NK-92 (cell line): ENCODE results near the gene C5orf24.
"Not testable (repeated sequence)": the region's sequence is repeated elsewhere in the genome, so short reads cannot be mapped to it uniquely, and the experiment has no call there.

Experiments
- DNase-seq: peaks from one replicate; lab custom pipeline; 2025; ENCODE audit not compliant: unreplicated experiment; lab: John Stamatoyannopoulos, UW

Gene C5orf24

GRCh38 chr5:134845852-134846640, at the start of gene C5orf24:
Gene C5orf24 (plus strand): TSS chr5:134845968. CDS start chr5:134854901, 8,933 bp downstream.
- no peak for DNase-seq

- DNase-seq = no peak
Measured at GRCh38 chr5:134798468-134798867, 47.3 kb upstream of the C5orf24 start.

DNA sequence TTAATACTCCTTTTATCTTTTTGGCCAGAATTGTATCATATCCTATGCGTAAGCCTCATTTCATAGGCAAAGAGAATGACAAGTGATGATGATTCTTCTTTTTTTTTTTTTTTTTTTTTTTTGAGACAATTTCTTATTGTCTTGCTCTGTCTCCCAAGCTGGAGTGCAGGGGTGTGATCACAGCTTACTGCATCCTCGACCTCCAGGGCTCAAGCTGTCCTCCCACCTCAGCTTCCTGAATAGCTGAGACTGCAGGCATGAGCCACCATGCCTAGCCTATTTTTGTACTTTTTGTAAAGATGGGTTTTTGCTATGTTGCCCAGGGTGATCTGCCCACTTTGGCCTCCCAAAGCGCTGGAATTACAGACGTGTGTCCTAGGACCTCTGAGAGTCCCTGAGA, 41.9 kb upstream of the C5orf24 start:
- DNase-seq = no peak

DNA sequence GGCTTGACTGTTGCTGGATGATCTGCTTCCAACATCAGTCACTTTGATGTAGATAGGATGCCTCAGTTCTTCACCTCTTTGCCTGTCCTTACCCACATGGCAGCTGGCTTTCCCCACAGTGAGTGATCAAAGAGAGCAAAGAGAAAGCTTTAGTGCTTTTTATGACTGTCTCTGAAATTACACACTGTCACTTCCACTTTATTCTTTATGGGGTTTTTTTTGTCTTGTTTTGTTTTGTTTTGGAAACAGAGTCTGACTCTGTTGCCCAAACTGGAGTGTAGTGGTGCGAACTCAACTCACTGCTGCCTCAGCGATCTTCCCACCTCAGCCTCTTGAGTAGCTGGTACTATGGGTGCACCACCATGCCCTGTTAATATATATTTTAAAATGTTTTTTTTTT, 32.4 kb upstream of the C5orf24 start:
- no peak for DNase-seq

DNA sequence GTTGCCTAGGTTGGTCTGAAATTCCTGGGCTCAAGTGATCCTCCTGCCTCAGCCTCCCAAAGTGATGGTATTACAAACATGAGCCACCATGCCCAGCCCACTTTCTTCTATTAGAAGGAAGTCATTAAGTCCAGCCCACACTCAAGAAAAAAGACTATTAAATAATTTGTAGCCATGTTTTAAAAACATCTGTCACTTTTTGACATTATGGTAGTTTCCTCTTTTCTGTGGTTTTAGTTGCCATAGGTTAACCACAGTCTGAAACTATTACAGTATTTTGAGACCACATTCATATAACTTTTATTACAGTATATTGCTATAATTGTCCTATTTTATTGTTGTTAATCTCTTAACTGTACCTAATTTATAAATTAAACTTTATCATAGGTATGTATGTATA, 31.9 kb upstream of the C5orf24 start:
- DNase-seq = no peak

DNA sequence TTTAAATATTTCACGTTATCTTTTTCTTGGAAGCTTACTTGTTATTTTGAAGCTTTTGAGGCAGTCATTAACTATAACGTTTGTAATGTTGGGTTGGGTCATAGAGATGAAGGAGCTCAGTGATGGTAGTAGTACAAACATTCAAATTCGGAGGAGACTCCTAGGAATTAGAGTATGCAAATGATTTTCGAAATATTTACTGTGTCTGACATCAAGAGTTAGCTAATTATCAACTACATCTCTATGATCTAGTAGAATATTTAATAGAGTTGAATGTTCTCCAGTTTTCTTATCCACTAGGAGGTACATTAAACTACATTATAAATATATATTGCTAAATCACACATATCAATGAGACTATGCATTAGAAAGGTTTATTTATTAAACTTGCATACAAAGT, 28.8 kb upstream of the C5orf24 start:
- no peak for DNase-seq

- no peak for DNase-seq
Measured at GRCh38 chr5:134818776-134819175, 27.0 kb upstream of the C5orf24 start.

- no peak for DNase-seq
Measured at GRCh38 chr5:134819407-134819963, 26.3 kb upstream of the C5orf24 start.

DNA sequence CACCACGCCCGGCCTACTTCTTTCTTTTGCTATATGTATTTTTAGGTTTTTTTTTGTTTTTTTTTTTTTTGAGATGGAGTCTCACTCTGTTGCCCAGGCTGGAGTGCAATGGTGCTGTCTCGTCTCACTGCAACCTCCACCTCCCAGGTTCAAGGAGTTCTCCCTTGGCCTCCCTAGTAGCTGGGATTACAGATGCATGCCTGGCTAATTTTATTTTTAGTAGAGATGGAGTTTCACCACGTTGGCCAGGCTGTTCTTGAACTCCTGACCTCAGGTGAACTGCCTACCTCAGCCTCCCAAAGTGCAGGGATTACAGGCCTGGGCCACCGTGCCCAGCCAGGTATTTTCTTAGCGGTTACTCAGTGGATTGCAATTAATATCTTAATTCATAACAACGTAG, 23.9 kb upstream of the C5orf24 start:
- DNase-seq = no peak

DNA sequence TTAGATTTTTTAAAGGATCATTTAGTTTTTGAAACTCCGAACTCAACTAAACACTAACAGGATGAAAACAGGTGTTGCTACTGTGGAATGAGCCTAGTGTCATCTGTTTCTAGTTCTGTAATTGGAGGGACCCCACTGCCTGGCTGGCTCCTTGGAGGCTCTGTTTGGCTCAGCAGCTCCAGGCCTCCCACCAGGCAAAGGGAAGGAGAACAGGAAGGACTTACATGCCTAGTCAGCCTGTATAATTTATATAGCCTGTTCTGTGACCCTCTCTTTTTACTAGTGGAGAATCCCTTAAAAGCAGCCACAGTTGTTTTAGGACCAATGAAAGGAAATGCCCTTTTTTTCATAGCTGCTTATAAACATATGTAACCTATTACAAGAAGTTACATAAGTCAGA, 21.1 kb upstream of the C5orf24 start:
- DNase-seq = no peak

DNA sequence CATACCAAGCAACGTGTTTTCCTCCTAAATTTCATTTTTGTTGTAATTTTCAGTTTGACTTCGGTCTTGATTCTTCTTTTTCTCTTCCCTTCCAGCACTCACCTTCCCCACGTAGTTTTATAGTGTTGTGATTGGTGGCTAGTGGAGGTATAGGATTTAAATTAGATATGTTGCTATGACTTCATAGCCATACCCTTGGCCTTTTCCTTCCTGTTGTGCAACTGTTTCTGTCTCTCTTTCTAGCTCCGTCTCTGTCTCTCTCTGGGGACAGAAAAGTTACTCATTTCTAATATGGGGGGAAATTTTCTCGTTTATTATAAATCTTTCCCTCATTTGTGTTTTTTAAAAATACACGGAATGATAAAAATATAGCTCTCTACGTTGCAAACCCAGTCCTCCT, 20.6 kb upstream of the C5orf24 start:
- DNase-seq = no peak

GRCh38 chr5:134833340-134834032, 12.3 kb upstream of the C5orf24 start:
- no peak for DNase-seq

DNA sequence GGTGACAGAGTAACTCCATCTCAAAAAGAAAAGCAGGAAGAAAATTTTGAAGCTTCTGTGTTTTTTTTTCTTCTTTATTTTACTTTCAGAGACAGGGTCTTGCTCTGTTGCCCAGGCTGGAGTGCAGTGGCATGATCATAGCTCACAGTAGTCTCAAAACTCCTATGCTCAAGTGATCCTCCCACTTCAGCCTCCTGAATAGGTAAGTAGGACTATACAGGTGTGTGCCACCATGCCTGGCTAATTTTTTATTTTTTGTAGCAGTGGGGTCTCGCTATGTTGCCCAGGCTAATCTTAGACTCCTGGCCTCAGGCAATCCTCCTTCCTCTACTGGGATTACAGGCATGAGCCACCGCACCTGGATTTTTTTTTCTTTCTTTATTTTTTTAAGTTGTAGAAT, 10.1 kb upstream of the C5orf24 start:
- no peak for DNase-seq

GRCh38 chr5:134837530-134838181, 8.1 kb upstream of the C5orf24 start:
- DNase-seq = no peak

GRCh38 chr5:134838361-134838760, 7.4 kb upstream of the C5orf24 start:
- DNase-seq = not testable (repeated sequence)

- DNase-seq = no peak
Measured at GRCh38 chr5:134840811-134841210, 5.0 kb upstream of the C5orf24 start.

GRCh38 chr5:134844252-134844651, 1.5 kb upstream of the C5orf24 start:
- no peak for DNase-seq

GRCh38 chr5:134845335-134845851, 375 bp upstream of the C5orf24 start:
- DNase-seq = no peak

- DNase-seq = no peak
Measured at GRCh38 chr5:134846641-134846960, 833 bp downstream of the C5orf24 start.

GRCh38 chr5:134849434-134849933, 3.7 kb downstream of the C5orf24 start:
- DNase-seq = not testable (repeated sequence)

GRCh38 chr5:134851307-134851923, 5.6 kb downstream of the C5orf24 start:
- no peak for DNase-seq
